H1 (cell line): Measurements from ENCODE around the gene MAFG. TPM values are rescaled to one million over a fixed set of nuclear protein-coding genes. Genes with fewer than 3 reads are reported as not detected.

ENCODE experiments used
- ASH2L ChIP-seq: fragments of 200-600, 300-600 bp; sonication (generic); IDR thresholded peaks from one replicate; pipeline ENCODE4 v1.7.1; 2017; ENCODE audit warnings: low read length
- BACH1 ChIP-seq: IDR thresholded peaks from 2 replicates; pipeline ENCODE4 v1.6.1; 2012; ENCODE audit warnings: low read length, improper control_type of control experiment
- BRCA1 ChIP-seq: IDR thresholded peaks from 2 replicates; pipeline ENCODE4 v1.6.1; 2012; ENCODE audit warnings: low read depth, low read length, improper control_type of control experiment
- CBX5 ChIP-seq: fragments of 300-800, 300-1000 bp; sonication (generic); IDR thresholded peaks from 2 replicates; pipeline ENCODE4 v1.7.1; 2016; ENCODE audit warnings: antibody characterized with exemption, low read length, low read depth
- CTBP2 ChIP-seq: IDR thresholded peaks from 2 replicates; pipeline ENCODE4 v1.7.0; 2011; ENCODE audit warnings: borderline replicate concordance, mild to moderate bottlenecking, moderate library complexity, mixed read lengths, low read length; ENCODE audit not compliant: insufficient read depth, insufficient read length
- E2F6 ChIP-seq: IDR thresholded peaks from 2 replicates; pipeline ENCODE4 v1.6.1; 2012; ENCODE audit warnings: inconsistent platforms
- EZH2 ChIP-seq: fragments of 200-600 bp; sonication (generic); IDR thresholded peaks from 2 replicates; pipeline ENCODE4 v1.7.1; 2012; ENCODE audit warnings: low read depth, mild to moderate bottlenecking, moderate library complexity, low read length, inconsistent platforms; ENCODE audit not compliant: severe bottlenecking
- FOSL1 ChIP-seq: IDR thresholded peaks from 2 replicates; pipeline ENCODE4 v1.6.1; 2011; ENCODE audit warnings: mild to moderate bottlenecking, low read depth, low read length, moderate library complexity; ENCODE audit not compliant: insufficient read depth
- GABPA ChIP-seq: IDR thresholded peaks from 2 replicates; pipeline ENCODE4 v1.6.1; 2011; ENCODE audit warnings: mild to moderate bottlenecking, low read length, moderate library complexity, borderline replicate concordance; ENCODE audit not compliant: insufficient read depth
- GTF2F1 ChIP-seq: IDR thresholded peaks from 2 replicates; pipeline ENCODE4 v1.6.1; 2012; ENCODE audit warnings: low read depth, low read length, improper control_type of control experiment, borderline replicate concordance
- KDM5A ChIP-seq: fragments of 200-600 bp; IDR thresholded peaks from 2 replicates; pipeline ENCODE4 v1.7.1; 2012; ENCODE audit warnings: mild to moderate bottlenecking, low read length, inconsistent platforms, mixed read lengths
- MAX ChIP-seq: IDR thresholded peaks from 2 replicates; pipeline ENCODE4 v1.6.1; 2012; ENCODE audit warnings: inconsistent platforms
- NANOG ChIP-seq: IDR thresholded peaks from 2 replicates; pipeline ENCODE4 v1.6.1; 2011; ENCODE audit warnings: low read length, low read depth, mild to moderate bottlenecking, inconsistent platforms; ENCODE audit not compliant: insufficient read depth, poor library complexity, severe bottlenecking
- PHF8 ChIP-seq: fragments of 200-600 bp; sonication (generic); conservative IDR thresholded peaks from 2 replicates; pipeline ENCODE4 v1.7.1; 2012; ENCODE audit warnings: low read depth, mild to moderate bottlenecking, inconsistent platforms, low read length, moderate library complexity
- RAD21 ChIP-seq, 2 experiments: IDR thresholded peaks in 1 of 2; conservative IDR thresholded peaks in 1 of 2; 2 replicates each; pipeline ENCODE4 v1.6.1; 2011; ENCODE audit warnings: low read depth in 2 of 2, low read length in 2 of 2, improper control_type of control experiment in 1 of 2, inconsistent platforms in 1 of 2, mild to moderate bottlenecking in 1 of 2, moderate library complexity in 1 of 2
- RNF2 ChIP-seq: fragments of 200-900, 300-1000 bp; sonication (generic); IDR thresholded peaks from 2 replicates; pipeline ENCODE4 v1.7.1; 2016; ENCODE audit warnings: borderline replicate concordance, low read depth, mild to moderate bottlenecking, antibody characterized with exemption, low read length; ENCODE audit not compliant: poor library complexity, severe bottlenecking; ENCODE audit errors: missing control alignments
- SIN3A ChIP-seq, 2 experiments: IDR thresholded peaks in 1 of 2; conservative IDR thresholded peaks in 1 of 2; 2 replicates each; pipeline ENCODE4 v1.6.1; 2011 to 2012; ENCODE audit warnings: low read length in 2 of 2, improper control_type of control experiment in 1 of 2, low read depth in 1 of 2, mild to moderate bottlenecking in 1 of 2
- TAF1 ChIP-seq: IDR thresholded peaks from 2 replicates; pipeline ENCODE4 v1.6.1; 2011; ENCODE audit warnings: mild to moderate bottlenecking, low read depth, low read length
- TCF12 ChIP-seq: IDR thresholded peaks from 2 replicates; pipeline ENCODE4 v1.6.1; 2011; ENCODE audit warnings: low read depth, mild to moderate bottlenecking, low read length
- ZNF274 ChIP-seq: IDR thresholded peaks from 2 replicates; pipeline ENCODE4 v1.7.0; 2012; ENCODE audit warnings: low read length, borderline replicate concordance; ENCODE audit errors: extremely low read depth
- polyA plus RNA-seq, 7 experiments: library from polyadenylated mRNA; depleted of rRNA in 3 of 7; stranded (reverse) in 5 of 7; unstranded in 2 of 7; fragments of >200 nt in 5 of 7; fragments of 200-250 nt in 2 of 7; gene quantifications; 1 replicate in 5 of 7; 2 replicates in 1 of 7; 4 replicates in 1 of 7; pipeline versions ENCODE4 v1.2.1 to v1.2.3, GENCODE V29; 2011 to 2013; ENCODE audit warnings: missing spikeins in 2 of 7, mixed read lengths in 2 of 7
- total RNA-seq: library from RNA; stranded (reverse); fragmentation: NEBNext Ultra II Directional; extraction: Animal tissue kit (Norgen Biotek cat#: 25700); gene quantifications from 2 replicates; pipeline ENCODE4 v1.2.1, GENCODE V29; 2021

Gene MAFG
- total and polyA plus RNA-seq, 2 of the 8 experiments (the other 6 are each of a cell fraction or from before 2014, with no cell fraction given) = 25.5 to 26.9 TPM

- peak; percentile 42 to 69 for TF ChIP-seq RAD21 (IDR thresholded peaks at IDR 0.05 in 1 of 2, conservative IDR thresholded peaks at IDR 0.05 in 1 of 2; ENCODE audit: low read depth in 2 of 2, low read length in 2 of 2)
- TF ChIP-seq FOSL1 = no peak
- TF ChIP-seq SIN3A (conservative IDR thresholded peaks at IDR 0.05 in 1 of 2, IDR thresholded peaks at IDR 0.05 in 1 of 2; ENCODE audit: low read depth in 1 of 2, low read length in 2 of 2) = peak in 1 of 2 experiments; percentile 31; a peak in 1 of 4 replicates
- peak; percentile 49; the same call in 1 of the 2 replicates for TF ChIP-seq GABPA
- TF ChIP-seq BRCA1 = no peak
- no peak for TF ChIP-seq CTBP2
- TF ChIP-seq E2F6 = peak; percentile 16; the same call in 1 of the 2 replicates
- TF ChIP-seq EZH2 = peak; percentile 37
- TF ChIP-seq GTF2F1 = no peak
- TF ChIP-seq ZNF274 = no peak
- TF ChIP-seq ASH2L = peak; percentile 54
- TF ChIP-seq NANOG = no peak
- TF ChIP-seq CBX5 = no peak
- TF ChIP-seq BACH1 = 0 out of 2 replicates have a peak, but pooled peaks have one; percentile 22
- TF ChIP-seq TCF12 = no peak
- TF ChIP-seq RNF2 = no peak
- peak; percentile 62 for TF ChIP-seq MAX
- TF ChIP-seq KDM5A = 0 out of 2 replicates have a peak, but pooled peaks have one; percentile 26
- TF ChIP-seq PHF8 = 0 out of 2 replicates have a peak, but pooled peaks have one; percentile 44
- 0 out of 2 replicates have a peak, but pooled peaks have one; percentile 54 for TF ChIP-seq TAF1
Measured at GRCh38 chr17:81927653-81928543, at the start of gene MAFG (continued).
